ENCODE data around the gene BATF. TPM values are rescaled to one million over a fixed set of nuclear protein-coding genes. Genes with fewer than 3 reads are reported as not detected.

The BATF gene
- total RNA-seq, 3 donors from 2014 or later = 1.7 to 3.0 (median 2.3) TPM

DNA sequence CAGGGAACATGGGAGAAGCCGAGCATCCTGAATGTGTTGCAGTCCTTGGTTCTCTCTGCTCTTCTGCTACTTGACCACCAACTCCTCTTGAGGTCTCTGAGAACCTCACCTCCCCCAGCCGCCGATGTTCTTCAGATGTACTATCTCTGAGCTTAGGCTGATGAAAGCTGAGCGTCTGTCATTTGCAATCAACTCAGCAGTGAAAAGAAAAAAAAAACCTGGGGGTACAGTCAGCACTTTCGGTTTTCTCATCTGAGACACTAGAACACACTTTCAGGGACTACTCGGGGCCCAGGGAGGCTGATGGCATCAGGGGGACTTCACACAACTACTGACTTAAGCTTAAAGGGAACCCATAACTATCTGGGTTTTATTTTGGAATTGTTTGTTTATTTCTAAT lies 46.5 kb downstream of the BATF start:
- ATAC-seq (no peak), DNase-seq (no peak)
- TF ChIP-seq, protein P1, sequence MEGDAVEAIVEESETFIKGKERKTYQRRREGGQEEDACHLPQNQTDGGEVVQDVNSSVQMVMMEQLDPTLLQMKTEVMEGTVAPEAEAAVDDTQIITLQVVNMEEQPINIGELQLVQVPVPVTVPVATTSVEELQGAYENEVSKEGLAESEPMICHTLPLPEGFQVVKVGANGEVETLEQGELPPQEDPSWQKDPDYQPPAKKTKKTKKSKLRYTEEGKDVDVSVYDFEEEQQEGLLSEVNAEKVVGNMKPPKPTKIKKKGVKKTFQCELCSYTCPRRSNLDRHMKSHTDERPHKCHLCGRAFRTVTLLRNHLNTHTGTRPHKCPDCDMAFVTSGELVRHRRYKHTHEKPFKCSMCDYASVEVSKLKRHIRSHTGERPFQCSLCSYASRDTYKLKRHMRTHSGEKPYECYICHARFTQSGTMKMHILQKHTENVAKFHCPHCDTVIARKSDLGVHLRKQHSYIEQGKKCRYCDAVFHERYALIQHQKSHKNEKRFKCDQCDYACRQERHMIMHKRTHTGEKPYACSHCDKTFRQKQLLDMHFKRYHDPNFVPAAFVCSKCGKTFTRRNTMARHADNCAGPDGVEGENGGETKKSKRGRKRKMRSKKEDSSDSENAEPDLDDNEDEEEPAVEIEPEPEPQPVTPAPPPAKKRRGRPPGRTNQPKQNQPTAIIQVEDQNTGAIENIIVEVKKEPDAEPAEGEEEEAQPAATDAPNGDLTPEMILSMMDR (IDR thresholded peaks at IDR 0.05) = no peak
- Histone ChIP-seq H3K4me3 (no peak overlapping the region), H3K36me3 (ENCODE audit: low read depth) (no peaks in the 10 kb centered on the region), H3K9me3 (no peaks in the 10 kb centered on the region), H3K4me1 (ENCODE audit: low read depth) (no peaks in the 10 kb centered on the region)
- intact Hi-C loops (cut with DNase I, micrococcal nuclease) = no loop called here

DNA sequence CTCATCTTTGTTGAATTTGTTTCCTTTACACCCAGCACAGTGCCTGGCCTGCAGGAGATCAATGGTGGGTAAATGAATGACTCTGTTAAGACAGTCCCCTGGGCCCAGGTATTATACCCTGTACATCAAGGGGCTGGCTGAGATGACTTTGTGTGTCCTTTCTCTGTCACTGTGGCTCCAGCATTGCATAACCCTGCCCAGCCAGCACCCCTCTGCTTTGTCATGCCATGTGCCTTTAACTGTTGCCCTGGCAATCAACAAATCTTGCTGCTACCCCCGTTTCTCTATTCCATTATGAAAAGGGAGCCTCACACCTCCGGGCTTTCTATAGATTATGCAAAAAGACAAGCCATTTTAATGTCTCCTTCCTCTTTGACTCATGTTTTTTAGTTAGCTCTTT lies 48.5 kb downstream of the BATF start:
- no peaks in the 10 kb centered on the region for H3K36me3 ChIP-seq (ENCODE audit: low read depth)
- H3K9me3 ChIP-seq = no peaks in the 10 kb centered on the region
- no peak for ATAC-seq
- intact Hi-C loops (cut with DNase I, micrococcal nuclease) = no loop called here
- no peaks in the 10 kb centered on the region for H3K4me1 ChIP-seq (ENCODE audit: low read depth)
- TF ChIP-seq, protein P1 (IDR thresholded peaks at IDR 0.05) = no peak
- H3K4me3 ChIP-seq = no peak overlapping the region
- DNase-seq = no peak

DNA sequence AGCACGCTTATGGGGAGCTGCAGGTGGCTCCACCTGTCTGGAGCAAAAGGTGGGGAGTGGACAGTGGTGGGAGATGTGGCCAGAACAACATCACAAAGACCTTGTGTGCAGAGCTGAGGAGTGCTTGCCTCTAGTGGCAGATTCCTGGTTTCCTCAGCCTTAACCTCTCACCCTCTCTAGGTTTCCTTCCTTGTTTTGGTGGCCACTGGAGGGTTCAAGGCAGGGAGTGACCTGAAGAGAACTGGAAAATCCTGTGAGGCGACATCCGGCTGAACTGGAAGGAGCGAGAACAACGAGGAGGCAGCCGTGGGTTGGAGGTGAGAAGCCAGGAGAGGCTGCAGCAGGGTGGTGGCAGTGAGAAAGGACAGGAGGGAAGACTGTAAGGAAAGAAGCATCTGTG lies 49.8 kb downstream of the BATF start:
- DNase-seq = no peak
- Histone ChIP-seq H3K9me3 (no peaks in the 10 kb centered on the region), H3K36me3 (ENCODE audit: low read depth) (no peaks in the 10 kb centered on the region), H3K4me3 (no peak overlapping the region), H3K4me1 (ENCODE audit: low read depth) (no peaks in the 10 kb centered on the region)
- intact Hi-C loops (cut with DNase I, micrococcal nuclease) = no loop called here
- ATAC-seq = peak; percentile 31
- TF ChIP-seq, protein P1 (IDR thresholded peaks at IDR 0.05) = no peak

DNA sequence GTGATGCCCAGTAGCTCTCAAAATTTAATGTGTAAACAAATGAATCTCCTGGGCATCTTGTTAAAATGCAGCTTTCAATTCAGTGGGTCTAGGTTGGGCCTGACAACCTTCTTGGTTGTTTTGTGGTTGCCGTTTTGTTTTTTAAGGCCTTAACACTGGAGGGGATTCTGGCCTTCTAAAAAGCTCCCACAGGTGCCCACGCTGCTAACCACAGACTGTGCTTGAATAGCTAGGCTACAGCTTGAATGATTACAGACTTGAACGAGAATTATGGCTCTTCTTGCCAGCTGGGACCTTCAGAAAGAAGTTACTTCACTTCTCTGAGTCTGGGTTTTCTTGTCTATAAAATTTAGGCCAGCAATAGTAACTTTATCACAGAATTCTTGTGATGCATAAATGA lies 54.8 kb downstream of the BATF start:
- DNase-seq = no peak
- Histone ChIP-seq H3K4me1 (ENCODE audit: low read depth) (peaks cover 20% of the 10 kb centered on the region), H3K4me3 (no peak overlapping the region), H3K36me3 (ENCODE audit: low read depth) (no peaks in the 10 kb centered on the region), H3K9me3 (no peaks in the 10 kb centered on the region)
- TF ChIP-seq, protein P1 (IDR thresholded peaks at IDR 0.05) = no peak
- intact Hi-C loops (cut with DNase I, micrococcal nuclease) = loop anchor here (2.0 to 5.0 kb wide), 2 partner anchors 75 to 78 kb away; no protein-coding TSS in a partner anchor
- ATAC-seq = no peak

DNA sequence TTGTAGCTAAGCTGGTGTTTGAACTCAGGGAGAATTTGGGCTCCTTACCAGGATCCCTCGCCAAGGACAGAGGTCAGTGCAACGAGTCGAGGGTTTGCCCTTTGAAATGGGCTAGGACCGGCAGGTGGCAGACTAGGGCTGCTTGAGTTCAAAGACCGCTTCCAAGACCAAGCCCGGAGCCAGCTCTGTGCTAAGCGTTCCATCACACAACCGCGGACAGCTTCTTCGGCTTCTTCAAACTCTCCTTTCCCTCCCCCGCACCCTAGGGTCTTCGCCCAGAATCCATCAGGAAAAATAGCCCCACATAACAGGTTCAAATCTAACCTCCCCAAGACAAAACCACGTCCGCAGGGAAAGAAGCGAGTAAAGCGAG lies 55.4 kb downstream of the BATF start:
- TF ChIP-seq, protein P1 (IDR thresholded peaks at IDR 0.05) = peak; percentile 48
- intact Hi-C loops (cut with DNase I, micrococcal nuclease) = loop anchor here (2.0 to 5.0 kb wide), 2 partner anchors 75 to 77 kb away; no protein-coding TSS in a partner anchor
- H3K36me3 ChIP-seq (ENCODE audit: low read depth) = no peaks in the 10 kb centered on the region
- DNase-seq (peak; percentile 86 to 94 (median 88)), ATAC-seq (peak; percentile 76)
- no peaks in the 10 kb centered on the region for H3K9me3 ChIP-seq
- peaks cover 21% of the 10 kb centered on the region for H3K4me1 ChIP-seq (ENCODE audit: low read depth)
- H3K4me3 ChIP-seq = no peak overlapping the region
